H9 (cell line): ENCODE results near the gene GPC6. TPM values are rescaled to one million over a fixed set of nuclear protein-coding genes. Genes with fewer than 3 reads are reported as not detected.

Source experiments
- DNase-seq: peaks from one replicate; pipeline ENCODE4 v3.0.0-alpha.2; 2017
- H2AFZ ChIP-seq: one replicate; pipeline ENCODE4 v1.6.1; 2013; ENCODE audit warnings: mild to moderate bottlenecking, low read length, control low read depth, moderate library complexity
- H2AK5ac ChIP-seq: 2 replicates; pipeline ENCODE4 v1.6.1; 2013; ENCODE audit warnings: low read length, control low read depth, mixed read lengths; ENCODE audit not compliant: insufficient read length
- H2BK120ac ChIP-seq: one replicate; pipeline ENCODE4 v1.6.1; 2013; ENCODE audit warnings: low read depth, mild to moderate bottlenecking, low read length, control low read depth, inconsistent platforms; ENCODE audit not compliant: poor library complexity, severe bottlenecking
- H2BK12ac ChIP-seq: 2 replicates; pipeline ENCODE4 v1.6.1; 2013; ENCODE audit warnings: low read length, control low read depth, mixed read lengths, low read depth; ENCODE audit not compliant: insufficient read length
- H2BK15ac ChIP-seq: 2 replicates; pipeline ENCODE4 v1.6.1; 2013; ENCODE audit warnings: low read depth, low read length, control low read depth
- H2BK20ac ChIP-seq: one replicate; pipeline ENCODE4 v1.6.1; 2013; ENCODE audit warnings: low read depth, mild to moderate bottlenecking, low read length, control low read depth, inconsistent platforms; ENCODE audit not compliant: poor library complexity, severe bottlenecking
- H2BK5ac ChIP-seq: 2 replicates; pipeline ENCODE4 v1.6.1; 2013; ENCODE audit warnings: low read length, control low read depth, mixed read lengths; ENCODE audit not compliant: insufficient read length
- H3K14ac ChIP-seq: 2 replicates; pipeline ENCODE4 v1.6.1; 2013; ENCODE audit warnings: low read length, control low read depth; ENCODE audit not compliant: insufficient read depth
- H3K18ac ChIP-seq: 2 replicates; pipeline ENCODE4 v1.6.1; 2013; ENCODE audit warnings: low read depth, mild to moderate bottlenecking, mixed read lengths, low read length, control low read depth; ENCODE audit not compliant: insufficient read length
- H3K23ac ChIP-seq: 2 replicates; pipeline ENCODE4 v1.6.1; 2013; ENCODE audit warnings: low read length, control low read depth, mixed read lengths, low read depth; ENCODE audit not compliant: insufficient read length
- H3K23me2 ChIP-seq: 2 replicates; pipeline ENCODE4 v1.6.1; 2013; ENCODE audit warnings: low read depth, mild to moderate bottlenecking, mixed read lengths, low read length, control low read depth; ENCODE audit not compliant: insufficient read length, poor library complexity, severe bottlenecking
- H3K27ac ChIP-seq: 2 replicates; pipeline ENCODE4 v1.5.1; 2013; ENCODE audit warnings: low read length, control low read depth, mixed read lengths, low read depth; ENCODE audit not compliant: insufficient read length
- H3K27me3 ChIP-seq: 2 replicates; pipeline ENCODE4 v1.6.1; 2013; ENCODE audit warnings: low read length, control low read depth, inconsistent platforms; ENCODE audit not compliant: insufficient read depth
- H3K4ac ChIP-seq: 2 replicates; pipeline ENCODE4 v1.6.1; 2013; ENCODE audit warnings: low read depth, mild to moderate bottlenecking, control low read depth, inconsistent platforms, low read length, moderate library complexity
- H3K4me1 ChIP-seq: 2 replicates; pipeline ENCODE4 v1.6.1; 2013; ENCODE audit warnings: low read length, control low read depth, inconsistent platforms; ENCODE audit not compliant: insufficient read depth
- H3K4me2 ChIP-seq: 2 replicates; pipeline ENCODE4 v1.6.1; 2013; ENCODE audit warnings: low read length, control low read depth, mixed read lengths; ENCODE audit not compliant: insufficient read length, insufficient read depth
- H3K56ac ChIP-seq: 2 replicates; pipeline ENCODE4 v1.6.1; 2013; ENCODE audit warnings: low read depth, mild to moderate bottlenecking, mixed read lengths, low read length, control low read depth; ENCODE audit not compliant: insufficient read length
- H3K79me1 ChIP-seq: 2 replicates; pipeline ENCODE4 v1.6.1; 2013; ENCODE audit warnings: low read depth, mild to moderate bottlenecking, moderate library complexity, low read length, control low read depth, inconsistent platforms; ENCODE audit not compliant: insufficient read depth, poor library complexity, severe bottlenecking
- H3K79me2 ChIP-seq: 2 replicates; pipeline ENCODE4 v1.6.1; 2013; ENCODE audit warnings: low read length, control low read depth, inconsistent platforms; ENCODE audit not compliant: insufficient read depth
- H3K9ac ChIP-seq: 2 replicates; pipeline ENCODE4 v1.6.1; 2013; ENCODE audit warnings: low read length, control low read depth, mixed read lengths; ENCODE audit not compliant: insufficient read length; ENCODE audit errors: extremely low read depth
- H3K9me3 ChIP-seq: one replicate; pipeline ENCODE4 v1.6.1; 2013; ENCODE audit warnings: low read depth, low read length, inconsistent platforms; ENCODE audit not compliant: control insufficient read depth
- H3T11ph ChIP-seq: one replicate; pipeline ENCODE4 v1.6.1; 2013; ENCODE audit warnings: mild to moderate bottlenecking, low read length, control low read depth, inconsistent platforms
- H4K20me1 ChIP-seq: one replicate; pipeline ENCODE4 v1.6.1; 2013; ENCODE audit not compliant: control insufficient read depth, insufficient read length, insufficient read depth
- H4K5ac ChIP-seq: 2 replicates; pipeline ENCODE4 v1.6.1; 2013; ENCODE audit warnings: low read depth, mild to moderate bottlenecking, mixed read lengths, low read length, control low read depth; ENCODE audit not compliant: insufficient read length
- H4K8ac ChIP-seq: replicated peaks from 2 replicates; pipeline ENCODE4 v1.6.1; 2013; ENCODE audit warnings: low read length, control low read depth, mixed read lengths, low read depth; ENCODE audit not compliant: insufficient read length
- H4K91ac ChIP-seq: 2 replicates; pipeline ENCODE4 v1.6.1; 2013; ENCODE audit warnings: low read depth, mild to moderate bottlenecking, moderate library complexity, mixed read lengths, low read length, control low read depth; ENCODE audit not compliant: insufficient read length
- H3K27ac Mint-ChIP-seq, 3 experiments: 2 replicates in 2 of 3; 3 replicates in 1 of 3; pipeline ENCODE4 v1.8.0; 2020 to 2021; ENCODE audit warnings: mixed read lengths in 3 of 3, mild to moderate bottlenecking in 1 of 3, moderate library complexity in 1 of 3
- H3K27me3 Mint-ChIP-seq: 2 replicates; pipeline ENCODE4 v1.8.0; 2021; ENCODE audit warnings: low read depth, mild to moderate bottlenecking, moderate library complexity, mixed read lengths
- H3K36me3 Mint-ChIP-seq, 3 experiments: 2 replicates in 2 of 3; 3 replicates in 1 of 3; pipeline ENCODE4 v1.8.0; 2020 to 2021; ENCODE audit warnings: low read depth in 3 of 3, mixed read lengths in 3 of 3; ENCODE audit not compliant: insufficient read depth in 1 of 3
- H3K4me1 Mint-ChIP-seq, 2 experiments: 2 replicates each; pipeline ENCODE4 v1.8.0; 2020; ENCODE audit warnings: mixed read lengths in 2 of 2
- H3K4me3 Mint-ChIP-seq, 2 experiments: 2 replicates in 1 of 2; 3 replicates in 1 of 2; pipeline ENCODE4 v1.8.0; 2020 to 2021; ENCODE audit warnings: mild to moderate bottlenecking in 2 of 2, mixed read lengths in 2 of 2, moderate library complexity in 1 of 2
- H3K9me3 Mint-ChIP-seq, 2 experiments: 2 replicates in 1 of 2; 3 replicates in 1 of 2; pipeline ENCODE4 v1.8.0; 2020; ENCODE audit warnings: mild to moderate bottlenecking in 2 of 2, mixed read lengths in 2 of 2, moderate library complexity in 1 of 2
- CTCF ChIP-seq: fragments of 200-600 bp; sonication (generic); conservative IDR thresholded peaks from 3 replicates; pipeline ENCODE4 v1.8.0; 2021; ENCODE audit warnings: antibody characterized with exemption, mild to moderate bottlenecking
- WGBS: extraction: QIAGEN DNeasy Blood & Tissue Kit; methylation state at CpG from one replicate; pipeline ENCODE4 v1.1.7; 2013; ENCODE audit warnings: missing lambda C conversion rate, low lambda C conversion rate, mixed read lengths; ENCODE audit not compliant: insufficient read length; ENCODE audit errors: extremely low coverage; 5-methylcytosine and 5-hydroxymethylcytosine counted together
- total RNA-seq: library from RNA; stranded (reverse); gene quantifications from 2 replicates; pipeline ENCODE4 v1.2.1, GENCODE V29; 2021

The GPC6 gene
- total RNA-seq, 1 experiment from 2014 or later: 15.6 TPM

DNA sequence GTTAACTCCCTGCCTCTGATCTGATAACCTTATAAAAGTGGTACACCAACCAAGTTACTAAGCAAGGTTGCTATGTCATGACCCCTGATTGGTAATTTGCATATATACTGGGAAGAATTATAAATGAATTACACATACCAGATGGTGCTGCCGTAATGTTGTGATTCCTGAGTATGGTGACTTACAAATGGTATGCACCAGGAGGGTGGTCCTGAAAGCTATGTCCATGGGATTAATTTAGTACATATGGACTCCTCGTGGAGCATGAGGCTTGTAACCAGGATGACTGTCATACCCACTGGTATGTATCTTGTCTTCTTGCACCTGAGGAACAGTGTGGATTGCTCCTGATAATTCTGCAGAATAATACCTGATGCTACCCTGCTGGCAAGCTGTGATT is 240.6 kb downstream of the GPC6 start:
- H3K27me3 Mint-ChIP-seq: no peaks in the 10 kb centered on the region
- no peak overlapping the region for H2AK5ac ChIP-seq
- H3K23ac ChIP-seq: no peak overlapping the region
- H3K4me3 Mint-ChIP-seq: no peak overlapping the region
- no peak overlapping the region for H4K91ac ChIP-seq
- H3K27ac Mint-ChIP-seq: no peak overlapping the region
- peaks cover 2 to 4% of the 10 kb centered on the region in 2 experiments; a peak in 2 of 4 replicates for H3K4me1 Mint-ChIP-seq
- H3K36me3 Mint-ChIP-seq: peaks cover 10 to 19% (median 13%) of the 10 kb centered on the region in 3 experiments
- H3K4ac ChIP-seq: no peak overlapping the region
- H2AFZ ChIP-seq: no peak overlapping the region
- H2BK20ac ChIP-seq: no peak overlapping the region
- H3K56ac ChIP-seq: no peak overlapping the region
- no peak overlapping the region for H4K8ac ChIP-seq
- H3K4me2 ChIP-seq: no peak overlapping the region
- no peaks in the 10 kb centered on the region for H3K23me2 ChIP-seq
- no peak overlapping the region for H2BK5ac ChIP-seq
- WGBS: no CpG with 5 or more reads among the region's 2 CpGs
- no peak overlapping the region for H4K5ac ChIP-seq
- H3K27ac ChIP-seq: no peak overlapping the region
- no peak overlapping the region for H2BK120ac ChIP-seq
- peaks cover 9 to 14% of the 10 kb centered on the region in 2 experiments for H3K9me3 Mint-ChIP-seq
- H3K4me1 ChIP-seq: no peaks in the 10 kb centered on the region
- H4K20me1 ChIP-seq: no peaks in the 10 kb centered on the region
- H2BK15ac ChIP-seq: no peak overlapping the region
- H3K14ac ChIP-seq: no peak overlapping the region
- H3K79me2 ChIP-seq: no peaks in the 10 kb centered on the region; the same call in 1 of the 2 replicates
- no peak overlapping the region for H3K9ac ChIP-seq
- DNase-seq: no peak
- no peak overlapping the region for H3T11ph ChIP-seq
- H2BK12ac ChIP-seq: no peak overlapping the region
- H3K18ac ChIP-seq: no peak overlapping the region
- no peaks in the 10 kb centered on the region for H3K27me3 ChIP-seq
- no peaks in the 10 kb centered on the region for H3K9me3 ChIP-seq
- no peaks in the 10 kb centered on the region for H3K79me1 ChIP-seq
- TF ChIP-seq CTCF: no peak
